Activated CD8-positive, alpha-beta memory T cell treated with anti-CD3 and anti-CD28 coated beads, Interleukin-2, amount 50 U/mL, for 48 hours (primary cell): Measurements from ENCODE around the gene PLA2G2C.

Source experiments
- DNase-seq: peaks from one replicate; pipeline ENCODE4 v3.0.0-alpha.2; 2020

Gene PLA2G2C

GRCh38 chr1:20183035-20183434 is 3.3 kb downstream of the PLA2G2C start:
- no peak for DNase-seq

GRCh38 chr1:20182415-20182814 is 3.9 kb downstream of the PLA2G2C start:
- DNase-seq: no peak

GRCh38 chr1:20180844-20181207 is 5.5 kb downstream of the PLA2G2C start:
- DNase-seq: no peak

GRCh38 chr1:20180129-20180843 is 6.0 kb downstream of the PLA2G2C start:
- no peak for DNase-seq

- no peak for DNase-seq
Observed at GRCh38 chr1:20179371-20180128, 6.8 kb downstream of the PLA2G2C start.

GRCh38 chr1:20178634-20179370 is 7.5 kb downstream of the PLA2G2C start:
- no peak for DNase-seq

GRCh38 chr1:20174937-20175666 is 11.2 kb downstream of the PLA2G2C start:
- DNase-seq: no peak

- DNase-seq: no peak
Observed at GRCh38 chr1:20172033-20172590, 14.2 kb downstream of the PLA2G2C start.

GRCh38 chr1:20169932-20170331 is 16.4 kb downstream of the PLA2G2C start:
- DNase-seq: no peak

GRCh38 chr1:20168564-20169491 is 17.5 kb downstream of the PLA2G2C start:
- no peak for DNase-seq

GRCh38 chr1:20167126-20167525 is 19.2 kb downstream of the PLA2G2C start:
- no peak for DNase-seq

- no peak for DNase-seq
Observed at GRCh38 chr1:20166051-20166450, 20.3 kb downstream of the PLA2G2C start.

- DNase-seq: no peak
Observed at GRCh38 chr1:20165522-20165951, 20.8 kb downstream of the PLA2G2C start.

GRCh38 chr1:20164694-20165202 is 21.6 kb downstream of the PLA2G2C start:
- DNase-seq: no peak

- DNase-seq: no peak
Observed at GRCh38 chr1:20160034-20160433, 26.3 kb downstream of the PLA2G2C start.

GRCh38 chr1:20158358-20159070 is 27.8 kb downstream of the PLA2G2C start:
- DNase-seq: no peak

GRCh38 chr1:20154301-20154831 is 32.0 kb downstream of the PLA2G2C start:
- DNase-seq: no peak

GRCh38 chr1:20153000-20153418 is 33.3 kb downstream of the PLA2G2C start:
- DNase-seq: no peak

- DNase-seq: no peak
Observed at GRCh38 chr1:20152599-20152930, 33.8 kb downstream of the PLA2G2C start.

- DNase-seq: peak; percentile 91
Observed at GRCh38 chr1:20151906-20152598, 34.3 kb downstream of the PLA2G2C start.
